CD4-positive, alpha-beta memory T cell (primary cell): Measurements from ENCODE around the gene URI1. TPM values are rescaled to one million over a fixed set of nuclear protein-coding genes. Genes with fewer than 3 reads are reported as not detected.
"Not testable (repeated sequence)": the region's sequence is repeated elsewhere in the genome, so short reads cannot be mapped to it uniquely, and the experiment has no call there.

Experiments used
- CTCF ChIA-PET: fragments of 350-600 bp; sonication (Branson Sonifier 250); formaldehyde crosslinking; loops from one replicate; lab custom pipeline; 2021; ENCODE audit warnings: inconsistent platforms; ENCODE audit not compliant: partially characterized antibody; lab: Charles Lee
- POLR2A ChIA-PET: fragments of 350-600 bp; sonication (Branson Sonifier 250); formaldehyde crosslinking; loops from one replicate; lab custom pipeline; 2021; ENCODE audit not compliant: partially characterized antibody; lab: Charles Lee
- DNase-seq, 5 donors: peaks; one replicate each; pipeline versions ENCODE4 v3.0.0 to v3.0.0-alpha.2; 2020 to 2022; ENCODE audit warnings: mixed read lengths in 1 of 5
- H3K27ac ChIP-seq: one replicate; pipeline ENCODE4 v1.7.0; 2013; ENCODE audit warnings: low read depth, low read length
- H3K27me3 ChIP-seq: 2 replicates; pipeline ENCODE4 v1.7.0; 2013; ENCODE audit warnings: mild to moderate bottlenecking, low read length, moderate library complexity; ENCODE audit not compliant: insufficient read depth
- H3K36me3 ChIP-seq: 2 replicates; pipeline ENCODE4 v1.7.0; 2013; ENCODE audit warnings: mild to moderate bottlenecking, low read length, moderate library complexity; ENCODE audit not compliant: insufficient read depth
- H3K4me1 ChIP-seq: 2 replicates; pipeline ENCODE4 v1.7.0; 2013; ENCODE audit warnings: mild to moderate bottlenecking, low read length, moderate library complexity; ENCODE audit not compliant: insufficient read depth
- H3K4me3 ChIP-seq, 2 donors: one replicate each; pipeline ENCODE4 v1.7.0; 2013; ENCODE audit warnings: low read length in 2 of 2, mild to moderate bottlenecking in 1 of 2
- H3K9me3 ChIP-seq, 2 donors: one replicate each; pipeline ENCODE4 v1.7.0; 2013; ENCODE audit warnings: low read length in 2 of 2, control low read depth in 1 of 2; ENCODE audit not compliant: control insufficient read depth in 1 of 2
- H3K27ac Mint-ChIP-seq, 7 donors: one replicate each; pipeline ENCODE4 v1.8.0; 2020 to 2021; ENCODE audit warnings: mixed read lengths in 7 of 7, mild to moderate bottlenecking in 6 of 7, inconsistent platforms in 3 of 7, moderate library complexity in 3 of 7
- H3K27me3 Mint-ChIP-seq, 2 donors: one replicate each; pipeline ENCODE4 v1.8.0; 2020 to 2021; ENCODE audit warnings: mixed read lengths in 2 of 2
- H3K36me3 Mint-ChIP-seq, 2 donors: one replicate each; pipeline ENCODE4 v1.8.0; 2020 to 2021; ENCODE audit warnings: mixed read lengths in 2 of 2, inconsistent platforms in 1 of 2, mild to moderate bottlenecking in 1 of 2
- H3K4me1 Mint-ChIP-seq, 4 donors: one replicate each; pipeline ENCODE4 v1.8.0; 2020 to 2021; ENCODE audit warnings: mixed read lengths in 4 of 4, mild to moderate bottlenecking in 1 of 4
- H3K4me3 Mint-ChIP-seq, 8 donors: one replicate each; pipeline ENCODE4 v1.8.0; 2020 to 2021; ENCODE audit warnings: mixed read lengths in 8 of 8, mild to moderate bottlenecking in 7 of 8, moderate library complexity in 6 of 8, inconsistent platforms in 3 of 8
- H3K9me3 Mint-ChIP-seq, 8 donors: one replicate each; pipeline ENCODE4 v1.8.0; 2020 to 2021; ENCODE audit warnings: mixed read lengths in 8 of 8, mild to moderate bottlenecking in 5 of 8, inconsistent platforms in 3 of 8, moderate library complexity in 1 of 8
- intact Hi-C: fragments of 100-400 bp; cut with micrococcal nuclease; formaldehyde crosslinking; loops from one replicate; pipeline ENCODE4 v1.15.1; 2023
- polyA plus RNA-seq, 2 donors: library from polyadenylated mRNA; unstranded; fragments of 300-500 nt; fragmentation: Illumina TruSeq; gene quantifications; one replicate each; pipeline ENCODE4 v1.2.3, GENCODE V29; 2021
- total RNA-seq, 2 experiments: library from RNA; stranded (reverse); gene quantifications; one replicate each; pipeline ENCODE4 v1.2.3, GENCODE V29; 2021

The URI1 gene
- total and polyA plus RNA-seq, 4 experiments from 2014 or later: 16.6 to 95.0 (median 64.7) TPM

GRCh38 chr19:29914933-29915332 lies 27.1 kb upstream of the URI1 start:
- Histone ChIP-seq H3K27me3 (no peaks in the 10 kb centered on the region), H3K36me3 (no peaks in the 10 kb centered on the region), H3K4me1 (no peaks in the 10 kb centered on the region), H3K4me3 (no peak overlapping the region), H3K9me3 (no peaks in the 10 kb centered on the region), H3K27ac (no peak overlapping the region)
- intact Hi-C loops: no loop called here
- H3K27ac Mint-ChIP-seq: no peak overlapping the region
- DNase-seq: no peak
- POLR2A ChIA-PET: no interaction called here
- H3K9me3 Mint-ChIP-seq: no peaks in the 10 kb centered on the region
- CTCF ChIA-PET: no interaction called here
- peaks cover 5 to 15% of the 10 kb centered on the region in 2 donors for H3K27me3 Mint-ChIP-seq
- H3K4me3 Mint-ChIP-seq: no peak overlapping the region
- no peaks in the 10 kb centered on the region for H3K4me1 Mint-ChIP-seq
- H3K36me3 Mint-ChIP-seq: no peaks in the 10 kb centered on the region

DNA sequence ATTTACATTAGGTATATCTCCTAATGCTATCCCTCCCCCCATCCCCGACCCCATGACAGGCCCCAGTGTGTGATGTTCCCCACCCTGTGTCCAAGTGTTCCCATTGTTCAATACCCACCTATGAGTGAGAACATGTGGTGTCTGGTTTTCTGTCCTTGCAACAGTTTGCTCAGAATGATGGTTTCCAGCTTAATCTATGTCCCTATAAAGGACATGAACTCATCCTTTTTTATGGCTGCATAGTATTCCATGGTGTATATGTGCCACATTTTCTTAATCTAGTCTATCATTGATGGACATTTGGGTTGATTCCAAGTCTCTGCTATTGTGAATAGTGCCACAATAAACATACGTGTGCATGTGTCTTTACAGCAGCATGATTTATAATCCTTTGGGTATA lies 26.2 kb upstream of the URI1 start:
- H3K9me3 ChIP-seq, DNase-seq, H3K4me1 ChIP-seq, H3K4me3 Mint-ChIP-seq, H3K36me3 Mint-ChIP-seq, H3K27ac Mint-ChIP-seq, CTCF ChIA-PET, H3K9me3 Mint-ChIP-seq, H3K27me3 ChIP-seq, POLR2A ChIA-PET, intact Hi-C loops, H3K27ac ChIP-seq, H3K4me3 ChIP-seq, H3K36me3 ChIP-seq, H3K4me1 Mint-ChIP-seq: not testable (repeated sequence)
- H3K27me3 Mint-ChIP-seq: peaks cover 5 to 15% of the 10 kb centered on the region in 2 donors

GRCh38 chr19:29917911-29918310 lies 24.1 kb upstream of the URI1 start:
- Histone ChIP-seq H3K27ac (no peak overlapping the region), H3K27me3 (no peaks in the 10 kb centered on the region), H3K36me3 (no peaks in the 10 kb centered on the region), H3K9me3 (no peaks in the 10 kb centered on the region), H3K4me1 (no peaks in the 10 kb centered on the region), H3K4me3 (no peak overlapping the region)
- Mint-ChIP-seq H3K27ac (no peak overlapping the region), H3K36me3 (no peaks in the 10 kb centered on the region), H3K27me3 (peaks cover 5 to 13% of the 10 kb centered on the region in 2 donors), H3K9me3 (no peaks in the 10 kb centered on the region), H3K4me3 (no peak overlapping the region), H3K4me1 (no peaks in the 10 kb centered on the region)
- POLR2A ChIA-PET: no interaction called here
- DNase-seq: no peak
- CTCF ChIA-PET: no interaction called here
- intact Hi-C loops: no loop called here

DNA sequence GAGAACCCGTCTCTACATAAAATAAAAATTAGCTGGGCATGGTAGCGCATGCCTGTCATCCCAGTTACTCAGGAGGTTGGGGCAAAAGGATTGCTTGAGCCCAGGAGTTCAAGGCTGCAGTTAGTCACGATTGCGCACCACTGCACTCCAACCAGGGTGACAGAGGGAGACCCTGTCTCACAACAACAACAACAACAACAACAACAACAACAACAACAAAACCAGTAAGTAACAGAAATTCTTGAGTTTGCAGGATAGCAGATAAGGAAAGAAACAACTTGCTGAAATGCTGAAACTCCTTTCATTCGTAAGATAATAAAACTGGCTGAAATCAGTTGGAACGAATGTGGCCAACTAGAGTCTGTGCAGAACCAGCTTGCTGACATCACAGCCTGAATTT lies 23.1 kb upstream of the URI1 start:
- no peak overlapping the region for H3K4me3 ChIP-seq
- DNase-seq: no peak
- Mint-ChIP-seq H3K4me3 (no peak overlapping the region), H3K4me1 (no peaks in the 10 kb centered on the region), H3K27me3 (peaks cover 5 to 13% of the 10 kb centered on the region in 2 donors), H3K27ac (no peak overlapping the region), H3K36me3 (no peaks in the 10 kb centered on the region), H3K9me3 (no peaks in the 10 kb centered on the region)
- no peaks in the 10 kb centered on the region for H3K9me3 ChIP-seq
- no peak overlapping the region for H3K27ac ChIP-seq
- H3K4me1 ChIP-seq: no peaks in the 10 kb centered on the region
- POLR2A ChIA-PET: no interaction called here
- H3K36me3 ChIP-seq: no peaks in the 10 kb centered on the region
- no peaks in the 10 kb centered on the region for H3K27me3 ChIP-seq
- intact Hi-C loops: no loop called here
- CTCF ChIA-PET: no interaction called here

- no peaks in the 10 kb centered on the region for H3K27me3 ChIP-seq
- intact Hi-C loops: no loop called here
- Mint-ChIP-seq H3K27ac (no peak overlapping the region), H3K9me3 (no peaks in the 10 kb centered on the region), H3K36me3 (peaks cover 0 to 3% of the 10 kb centered on the region in 2 donors), H3K27me3 (peaks cover 1 to 2% of the 10 kb centered on the region in 2 donors), H3K4me1 (no peaks in the 10 kb centered on the region), H3K4me3 (no peak overlapping the region)
- no peaks in the 10 kb centered on the region for H3K36me3 ChIP-seq
- ChIA-PET CTCF (interaction anchor here (0.9 kb wide), 1 partner anchor 193 kb away, joined by 3 read pairs; no protein-coding TSS in a partner anchor), POLR2A (no interaction called here)
- H3K4me3 ChIP-seq: no peak overlapping the region
- no peak for DNase-seq
- H3K4me1 ChIP-seq: no peaks in the 10 kb centered on the region
- no peak overlapping the region for H3K27ac ChIP-seq
- H3K9me3 ChIP-seq: no peaks in the 10 kb centered on the region
Measured at GRCh38 chr19:29922972-29923371, 19.1 kb upstream of the URI1 start.

- Histone ChIP-seq H3K27ac (no peak overlapping the region), H3K36me3 (no peaks in the 10 kb centered on the region), H3K4me3 (no peak overlapping the region), H3K27me3 (no peaks in the 10 kb centered on the region), H3K9me3 (no peaks in the 10 kb centered on the region), H3K4me1 (no peaks in the 10 kb centered on the region)
- intact Hi-C loops: no loop called here
- Mint-ChIP-seq H3K27ac (no peak overlapping the region), H3K36me3 (peaks cover 0 to 3% of the 10 kb centered on the region in 2 donors), H3K27me3 (peaks cover 1 to 2% of the 10 kb centered on the region in 2 donors), H3K4me1 (peaks cover 0 to 2% (median under 1%) of the 10 kb centered on the region in 4 donors), H3K4me3 (no peak overlapping the region), H3K9me3 (no peaks in the 10 kb centered on the region)
- POLR2A ChIA-PET: no interaction called here
- DNase-seq: no peak
- CTCF ChIA-PET: no interaction called here
Measured at GRCh38 chr19:29923653-29924052, 18.4 kb upstream of the URI1 start.

GRCh38 chr19:29926031-29926430 lies 16.0 kb upstream of the URI1 start:
- peaks cover 0 to 3% of the 10 kb centered on the region in 2 donors for H3K36me3 Mint-ChIP-seq
- H3K36me3 ChIP-seq: no peaks in the 10 kb centered on the region
- H3K27me3 Mint-ChIP-seq: peaks cover 1% of the 10 kb centered on the region in 2 donors
- H3K9me3 Mint-ChIP-seq: no peaks in the 10 kb centered on the region
- H3K4me3 Mint-ChIP-seq: no peak overlapping the region
- POLR2A ChIA-PET: no interaction called here
- no peaks in the 10 kb centered on the region for H3K27me3 ChIP-seq
- H3K4me3 ChIP-seq: no peak overlapping the region
- peaks cover 0 to 2% (median under 1%) of the 10 kb centered on the region in 4 donors for H3K4me1 Mint-ChIP-seq
- no peak for DNase-seq
- no peak overlapping the region for H3K27ac ChIP-seq
- CTCF ChIA-PET: no interaction called here
- no peaks in the 10 kb centered on the region for H3K4me1 ChIP-seq
- intact Hi-C loops: no loop called here
- no peak overlapping the region for H3K27ac Mint-ChIP-seq
- no peaks in the 10 kb centered on the region for H3K9me3 ChIP-seq

DNA sequence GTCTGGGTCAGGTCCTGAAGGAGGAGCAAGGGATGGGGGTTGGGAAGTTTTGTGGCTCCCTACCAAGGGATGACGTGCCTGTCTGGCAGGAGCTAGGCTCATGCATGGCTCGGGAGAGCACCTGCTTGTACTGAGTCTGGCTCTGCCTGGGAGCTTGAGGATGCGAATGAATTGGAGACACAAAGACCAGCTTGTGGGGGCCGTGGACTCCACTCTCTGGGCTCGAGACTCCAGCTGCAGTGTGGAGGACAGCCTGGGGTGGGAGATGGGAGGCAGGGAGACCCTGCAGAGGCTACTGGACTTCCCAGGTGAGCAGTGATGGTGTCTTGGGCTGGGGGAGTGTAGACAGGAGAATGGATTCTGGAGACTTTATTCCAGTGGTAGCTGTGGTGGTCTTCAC lies 15.2 kb upstream of the URI1 start:
- no peak overlapping the region for H3K27ac Mint-ChIP-seq
- POLR2A ChIA-PET: no interaction called here
- H3K4me1 Mint-ChIP-seq: peaks cover 0 to 2% (median under 1%) of the 10 kb centered on the region in 4 donors

More for the DNA sequence above, 15.2 kb upstream of the URI1 start:
- no peak overlapping the region for H3K27ac ChIP-seq
- intact Hi-C loops: no loop called here
- H3K27me3 Mint-ChIP-seq: peaks cover 1% of the 10 kb centered on the region in 2 donors
- no peak for DNase-seq
- peaks cover 0 to 2% (median 0%) of the 10 kb centered on the region in 8 donors for H3K9me3 Mint-ChIP-seq
- peaks cover 0 to 3% of the 10 kb centered on the region in 2 donors for H3K36me3 Mint-ChIP-seq
- no peaks in the 10 kb centered on the region for H3K36me3 ChIP-seq
- no peak overlapping the region for H3K4me3 ChIP-seq
- H3K4me3 Mint-ChIP-seq: no peak overlapping the region
- H3K9me3 ChIP-seq: no peaks in the 10 kb centered on the region
- CTCF ChIA-PET: no interaction called here
- no peaks in the 10 kb centered on the region for H3K27me3 ChIP-seq
- H3K4me1 ChIP-seq: no peaks in the 10 kb centered on the region
